ENCODE results near the gene ARHGEF19. TPM values are rescaled to one million over a fixed set of nuclear protein-coding genes. Genes with fewer than 3 reads are reported as not detected.
A peak's percentile ranks its signal among the peaks of the same experiment; 100 is the strongest.

Gene ARHGEF19
- total RNA-seq, 6 experiments from 2014 or later, result 5.5 to 9.0 (median 7.2) TPM

DNA sequence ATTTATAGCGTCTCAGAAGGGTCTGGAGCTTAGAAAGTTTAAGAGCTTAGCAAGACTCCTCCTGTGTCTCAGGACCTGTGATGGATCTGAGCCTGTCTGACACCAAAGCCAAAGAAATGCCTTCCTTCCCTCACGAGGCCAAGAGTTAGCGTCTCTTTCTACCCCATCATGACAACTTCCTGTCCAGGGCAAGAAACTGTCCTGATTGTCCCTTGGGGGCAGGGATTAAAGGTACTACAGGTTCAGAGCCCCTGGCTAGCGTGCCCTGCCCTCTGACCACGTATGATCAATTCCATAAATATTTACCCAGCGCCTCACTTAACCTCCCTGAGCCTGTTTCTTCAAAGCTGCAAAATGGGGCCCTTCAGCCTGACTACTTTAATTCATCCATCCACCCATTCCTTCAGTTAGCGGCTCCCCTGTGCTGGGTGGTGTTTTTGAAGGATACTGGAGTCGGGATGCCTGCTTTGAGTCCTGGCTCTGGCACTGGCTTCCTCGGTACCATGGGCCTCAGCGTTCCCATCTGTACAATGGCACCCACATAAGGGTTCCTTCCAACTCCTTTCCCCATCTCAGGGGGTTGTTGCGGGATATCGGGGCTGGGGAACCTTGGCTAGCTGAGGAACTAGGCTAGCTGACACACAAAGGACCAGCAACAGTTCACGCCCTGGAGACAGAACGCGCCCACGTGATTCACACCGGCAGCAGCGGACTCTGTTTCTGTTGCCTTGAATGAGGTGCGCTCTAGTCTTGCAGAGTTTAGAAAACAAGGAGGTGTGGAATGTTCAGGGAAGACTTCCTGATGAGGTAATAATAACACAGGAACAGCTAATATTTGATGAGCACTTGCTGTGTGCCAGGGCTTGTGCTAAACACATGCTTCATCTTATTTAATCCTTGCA is 33.6 kb downstream of the ARHGEF19 start:
- no peaks in the 10 kb centered on the region; the same call in 1 of the 2 replicates for H3K27me3 Mint-ChIP-seq (ENCODE audit: insufficient read depth)
- H3K36me3 Mint-ChIP-seq (ENCODE audit: low read depth), result peaks cover 4% of the 10 kb centered on the region; the same call in 1 of the 2 replicates
- H3K9me3 Mint-ChIP-seq, result no peaks in the 10 kb centered on the region
- TF ChIP-seq, protein P1, sequence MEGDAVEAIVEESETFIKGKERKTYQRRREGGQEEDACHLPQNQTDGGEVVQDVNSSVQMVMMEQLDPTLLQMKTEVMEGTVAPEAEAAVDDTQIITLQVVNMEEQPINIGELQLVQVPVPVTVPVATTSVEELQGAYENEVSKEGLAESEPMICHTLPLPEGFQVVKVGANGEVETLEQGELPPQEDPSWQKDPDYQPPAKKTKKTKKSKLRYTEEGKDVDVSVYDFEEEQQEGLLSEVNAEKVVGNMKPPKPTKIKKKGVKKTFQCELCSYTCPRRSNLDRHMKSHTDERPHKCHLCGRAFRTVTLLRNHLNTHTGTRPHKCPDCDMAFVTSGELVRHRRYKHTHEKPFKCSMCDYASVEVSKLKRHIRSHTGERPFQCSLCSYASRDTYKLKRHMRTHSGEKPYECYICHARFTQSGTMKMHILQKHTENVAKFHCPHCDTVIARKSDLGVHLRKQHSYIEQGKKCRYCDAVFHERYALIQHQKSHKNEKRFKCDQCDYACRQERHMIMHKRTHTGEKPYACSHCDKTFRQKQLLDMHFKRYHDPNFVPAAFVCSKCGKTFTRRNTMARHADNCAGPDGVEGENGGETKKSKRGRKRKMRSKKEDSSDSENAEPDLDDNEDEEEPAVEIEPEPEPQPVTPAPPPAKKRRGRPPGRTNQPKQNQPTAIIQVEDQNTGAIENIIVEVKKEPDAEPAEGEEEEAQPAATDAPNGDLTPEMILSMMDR (IDR thresholded peaks at IDR 0.05), result no peak
- H3K27ac Mint-ChIP-seq, result peak overlapping the region; percentile 68
- H3K4me1 Mint-ChIP-seq (ENCODE audit: low read depth), result peaks cover 87% of the 10 kb centered on the region
- no peak overlapping the region for H3K4me3 Mint-ChIP-seq
- DNase-seq, result no peak

DNA sequence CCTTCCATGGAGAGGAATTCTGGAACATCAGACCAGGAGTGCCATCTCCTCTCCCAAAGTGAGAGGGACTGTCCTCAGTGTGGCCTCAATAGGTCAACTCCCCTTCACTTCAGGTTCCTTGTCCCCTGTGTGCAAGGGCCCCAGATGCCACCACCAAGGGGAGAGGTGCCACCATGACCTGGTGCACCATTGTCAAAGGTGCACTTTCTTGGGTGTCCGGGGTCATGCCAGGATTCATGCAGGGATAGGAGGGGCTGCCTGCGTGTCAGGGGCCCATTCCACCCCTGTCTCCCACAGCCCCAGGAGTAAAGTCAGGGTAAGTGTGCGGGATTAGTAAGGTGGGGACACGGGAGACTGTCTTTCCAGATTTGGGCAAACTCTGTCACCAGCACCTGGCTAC is 35.1 kb downstream of the ARHGEF19 start:
- H3K9me3 Mint-ChIP-seq, result no peaks in the 10 kb centered on the region
- no peaks in the 10 kb centered on the region for H3K27me3 Mint-ChIP-seq (ENCODE audit: insufficient read depth)
- H3K36me3 Mint-ChIP-seq (ENCODE audit: low read depth), result peaks cover 4% of the 10 kb centered on the region; the same call in 1 of the 2 replicates
- peaks cover 89% of the 10 kb centered on the region for H3K4me1 Mint-ChIP-seq (ENCODE audit: low read depth)
- peak overlapping the region; percentile 95 for H3K27ac Mint-ChIP-seq
- TF ChIP-seq, protein P1 (IDR thresholded peaks at IDR 0.05), result no peak
- no peak overlapping the region; the same call in 1 of the 2 replicates for H3K4me3 Mint-ChIP-seq
- DNase-seq, result no peak

DNA sequence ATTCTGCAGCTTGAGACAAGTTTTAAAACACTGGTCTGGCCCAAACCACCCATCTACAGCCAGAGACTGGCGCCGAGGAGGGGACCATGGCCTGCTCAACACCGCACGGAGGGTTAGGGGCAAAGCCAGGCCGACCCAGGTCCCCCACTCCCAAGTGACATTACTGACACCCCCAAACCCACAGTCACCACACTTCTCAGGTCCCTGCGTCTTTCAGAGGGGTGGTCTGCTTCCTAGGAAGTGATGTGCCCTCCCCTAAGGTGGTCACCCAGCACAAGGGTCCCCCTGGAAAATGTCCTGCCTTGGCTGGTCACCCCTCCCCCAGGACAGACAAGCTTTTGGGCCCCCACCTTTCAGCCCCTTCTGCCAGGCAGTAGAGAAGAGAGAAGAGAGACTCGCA is 35.8 kb downstream of the ARHGEF19 start:
- Mint-ChIP-seq H3K36me3 (ENCODE audit: low read depth) (peaks cover 4% of the 10 kb centered on the region; the same call in 1 of the 2 replicates), H3K4me1 (ENCODE audit: low read depth) (peaks cover 84% of the 10 kb centered on the region), H3K9me3 (no peaks in the 10 kb centered on the region), H3K4me3 (peak overlapping the region; percentile 71), H3K27me3 (ENCODE audit: insufficient read depth) (no peaks in the 10 kb centered on the region), H3K27ac (peak overlapping the region; percentile 95)
- no peak for DNase-seq
- TF ChIP-seq, protein P1 (IDR thresholded peaks at IDR 0.05), result no peak

DNA sequence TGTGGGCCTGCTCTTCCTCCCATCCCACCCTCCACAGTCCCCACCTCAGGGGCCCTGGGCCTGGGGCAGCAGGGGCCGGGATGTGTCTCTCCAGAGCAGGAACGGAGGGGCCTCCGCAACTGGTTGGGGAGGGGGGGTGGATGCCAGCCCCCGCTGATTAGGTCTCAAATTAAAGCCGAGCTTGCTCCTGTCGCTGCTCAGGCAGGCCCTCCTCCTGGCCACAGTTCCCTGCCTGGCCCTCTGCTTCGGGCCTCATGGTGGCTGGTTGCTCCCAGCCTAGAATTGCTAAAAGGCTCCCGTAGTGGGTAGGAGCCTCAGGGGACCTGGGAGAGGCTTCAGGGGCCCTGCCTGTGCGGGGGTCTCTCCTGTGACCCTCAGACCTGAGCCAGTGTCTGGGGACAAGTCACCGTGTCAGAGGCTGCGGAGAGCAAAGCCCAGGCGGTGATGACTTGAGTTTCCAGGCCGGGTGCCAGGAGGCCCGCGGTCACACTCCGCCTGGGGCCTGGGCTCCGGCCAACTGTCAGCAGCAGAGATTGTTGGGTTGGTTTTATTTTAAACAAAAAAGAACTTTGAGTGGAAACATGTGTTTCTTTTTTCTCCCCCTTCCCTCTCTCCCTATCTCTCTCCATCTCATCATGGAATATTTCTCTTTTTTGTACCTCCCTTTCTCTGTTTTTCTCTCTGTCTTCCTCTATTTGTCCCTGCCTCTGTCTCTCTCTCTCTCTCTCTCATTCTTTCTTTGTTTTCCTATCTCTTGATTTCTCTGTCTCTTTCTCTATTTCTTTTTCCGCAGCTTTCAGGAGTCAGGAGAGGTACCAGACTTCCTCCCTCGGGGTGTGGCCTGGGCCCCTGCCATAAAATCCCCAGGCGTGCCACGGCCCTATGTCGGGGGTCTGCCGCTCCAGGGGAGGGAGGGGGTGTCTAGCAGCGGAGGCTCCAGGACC is 36.6 kb downstream of the ARHGEF19 start:
- Mint-ChIP-seq H3K27ac (peak overlapping the region; percentile 95), H3K9me3 (no peaks in the 10 kb centered on the region), H3K4me3 (peak overlapping the region; percentile 71), H3K4me1 (ENCODE audit: low read depth) (peaks cover 77% of the 10 kb centered on the region), H3K36me3 (ENCODE audit: low read depth) (peaks cover 4% of the 10 kb centered on the region; the same call in 1 of the 2 replicates), H3K27me3 (ENCODE audit: insufficient read depth) (peaks cover 2% of the 10 kb centered on the region; the same call in 1 of the 2 replicates)
- TF ChIP-seq, protein P1 (IDR thresholded peaks at IDR 0.05), result no peak
- peak; percentile 89 for DNase-seq

DNA sequence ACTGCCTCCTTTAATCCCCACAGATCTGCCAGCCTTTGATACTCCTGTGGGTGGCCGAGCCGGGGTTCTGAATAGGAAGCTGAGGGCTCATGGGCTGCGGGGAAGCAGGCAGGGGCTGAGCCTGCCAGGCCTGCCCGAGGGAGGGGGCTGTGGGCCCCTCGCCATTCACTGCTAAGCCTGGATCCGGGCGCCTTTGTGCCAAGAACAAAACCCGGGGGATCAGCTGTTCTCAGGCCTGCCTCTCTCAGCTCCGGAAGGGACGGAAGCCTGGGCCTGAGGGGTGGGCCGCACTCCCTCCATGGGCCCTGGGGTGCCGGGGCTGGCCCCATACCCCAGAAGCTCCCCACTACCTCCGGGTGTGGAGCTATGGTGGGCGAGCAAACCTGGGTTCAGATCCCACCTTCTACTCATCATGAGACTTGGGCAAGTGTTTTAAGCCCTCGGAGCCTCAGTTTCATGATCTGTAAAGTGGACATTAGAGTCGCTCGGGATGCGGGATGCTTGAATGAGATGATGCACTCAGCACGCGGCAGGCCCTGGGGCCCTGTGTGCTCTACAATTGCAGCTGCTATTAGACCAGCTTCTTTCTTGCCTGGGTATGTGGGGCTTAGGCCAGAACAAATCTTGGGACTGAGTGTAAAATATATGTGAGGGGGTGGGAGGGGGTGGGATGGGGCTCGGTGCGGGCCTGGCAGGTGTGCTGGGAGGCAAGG is 37.4 kb downstream of the ARHGEF19 start:
- no peak for DNase-seq
- peak overlapping the region; percentile 74 for H3K27ac Mint-ChIP-seq
- H3K9me3 Mint-ChIP-seq, result no peaks in the 10 kb centered on the region
- peaks cover 2% of the 10 kb centered on the region; the same call in 1 of the 2 replicates for H3K27me3 Mint-ChIP-seq (ENCODE audit: insufficient read depth)
- peak overlapping the region; percentile 47 for H3K4me3 Mint-ChIP-seq
- TF ChIP-seq, protein P1 (IDR thresholded peaks at IDR 0.05), result no peak
- H3K4me1 Mint-ChIP-seq (ENCODE audit: low read depth), result peaks cover 68% of the 10 kb centered on the region
- H3K36me3 Mint-ChIP-seq (ENCODE audit: low read depth), result peaks cover 4% of the 10 kb centered on the region; the same call in 1 of the 2 replicates

All from HFFc6 (cell line).